Measurements from ENCODE around the gene MRTFA.
"Not testable (repeated sequence)": the region's sequence is repeated elsewhere in the genome, so short reads cannot be mapped to it uniquely, and the experiment has no call there.

The MRTFA gene

GRCh38 chr22:40592352-40593113, 44.0 kb downstream of the MRTFA start:
- Mint-ChIP-seq H3K27me3 (no peaks in the 10 kb centered on the region), H3K9me3 (no peaks in the 10 kb centered on the region), H3K4me1 (peaks cover 9% of the 10 kb centered on the region), H3K27ac (no peak overlapping the region), H3K36me3 (peaks cover 9% of the 10 kb centered on the region), H3K4me3 (no peak overlapping the region)
- DNase-seq = no peak
- CTCF ChIA-PET = no interaction called here

GRCh38 chr22:40588726-40589125, 47.8 kb downstream of the MRTFA start:
- no peak for DNase-seq
- Mint-ChIP-seq H3K4me1 (peaks cover 3% of the 10 kb centered on the region), H3K27me3 (no peaks in the 10 kb centered on the region), H3K36me3 (peaks cover 20% of the 10 kb centered on the region), H3K4me3 (no peak overlapping the region), H3K9me3 (no peaks in the 10 kb centered on the region), H3K27ac (no peak overlapping the region)
- CTCF ChIA-PET = no interaction called here

DNA sequence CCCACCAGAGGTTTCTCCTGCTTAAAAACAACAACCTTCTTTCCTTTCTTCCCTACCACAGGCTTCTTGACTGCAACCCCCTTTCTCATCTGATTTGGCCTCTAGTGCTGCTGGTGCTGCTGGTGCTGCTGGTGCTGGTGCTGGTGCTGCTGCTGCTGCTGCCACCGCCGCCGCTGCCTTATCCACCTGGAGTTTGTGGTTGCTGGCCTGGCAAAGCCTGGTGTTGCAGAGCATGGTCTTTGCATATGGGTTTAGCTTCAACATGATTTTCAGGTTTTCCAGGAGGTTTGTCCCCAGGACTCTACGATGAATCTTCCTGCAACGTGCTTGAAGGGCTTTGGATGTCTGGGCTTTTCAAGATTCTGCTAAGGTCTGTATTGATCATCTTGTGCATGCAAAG, 49.7 kb downstream of the MRTFA start:
- Mint-ChIP-seq H3K27ac (no peak overlapping the region), H3K4me3 (no peak overlapping the region), H3K27me3 (no peaks in the 10 kb centered on the region), H3K4me1 (peaks cover 9% of the 10 kb centered on the region), H3K36me3 (peaks cover 22% of the 10 kb centered on the region), H3K9me3 (no peaks in the 10 kb centered on the region)
- no peak for DNase-seq
- CTCF ChIA-PET = interaction anchor here (1.2 kb wide), 1 partner anchor 62 kb away, joined by 3 read pairs; no protein-coding TSS in a partner anchor

GRCh38 chr22:40585310-40585751, 51.2 kb downstream of the MRTFA start:
- Mint-ChIP-seq H3K27ac (peak overlapping the region; percentile 12), H3K9me3 (no peaks in the 10 kb centered on the region), H3K36me3 (peaks cover 25% of the 10 kb centered on the region), H3K27me3 (no peaks in the 10 kb centered on the region), H3K4me3 (no peak overlapping the region), H3K4me1 (peaks cover 9% of the 10 kb centered on the region)
- no peak for DNase-seq
- CTCF ChIA-PET = no interaction called here

- not testable (repeated sequence) for H3K27ac Mint-ChIP-seq
- H3K36me3 Mint-ChIP-seq = peaks cover 22% of the 10 kb centered on the region
Observed at GRCh38 chr22:40584766-40585165, 51.8 kb downstream of the MRTFA start.

GRCh38 chr22:40583053-40583741, 53.3 kb downstream of the MRTFA start:
- H3K9me3 Mint-ChIP-seq = no peaks in the 10 kb centered on the region
- H3K27me3 Mint-ChIP-seq = no peaks in the 10 kb centered on the region
- H3K36me3 Mint-ChIP-seq = peaks cover 19% of the 10 kb centered on the region
- no peak for DNase-seq
- peaks cover 19% of the 10 kb centered on the region for H3K4me1 Mint-ChIP-seq
- CTCF ChIA-PET = interaction anchor here (1.0 to 2.0 kb wide), 4 partner anchors 49 to 63 kb away, joined by 3 to 6 read pairs (median 4); no protein-coding TSS in a partner anchor
- H3K4me3 Mint-ChIP-seq = no peak overlapping the region
- H3K27ac Mint-ChIP-seq = no peak overlapping the region

More at GRCh38 chr22:40584766-40585165, 51.8 kb downstream of the MRTFA start:
- H3K4me1 Mint-ChIP-seq, H3K27me3 Mint-ChIP-seq, H3K9me3 Mint-ChIP-seq, H3K4me3 Mint-ChIP-seq, DNase-seq: not testable (repeated sequence)
- CTCF ChIA-PET = interaction anchor here (0.6 kb wide), 1 partner anchor 841 kb away, joined by 3 read pairs; no protein-coding TSS in a partner anchor

- H3K9me3 Mint-ChIP-seq = no peaks in the 10 kb centered on the region
- H3K4me3 Mint-ChIP-seq = no peak overlapping the region
- CTCF ChIA-PET = interaction anchor here (1.3 to 2.0 kb wide), 2 partner anchors 48 to 65 kb away, joined by 4 to 5 read pairs; no protein-coding TSS in a partner anchor
- peaks cover 24% of the 10 kb centered on the region for H3K4me1 Mint-ChIP-seq
- no peak for DNase-seq
- no peaks in the 10 kb centered on the region for H3K27me3 Mint-ChIP-seq
- H3K27ac Mint-ChIP-seq = no peak overlapping the region
- peaks cover 19% of the 10 kb centered on the region for H3K36me3 Mint-ChIP-seq
Observed at GRCh38 chr22:40582063-40582462, 54.5 kb downstream of the MRTFA start.

GRCh38 chr22:40580631-40581030, 55.9 kb downstream of the MRTFA start:
- no peak for DNase-seq
- Mint-ChIP-seq H3K9me3 (no peaks in the 10 kb centered on the region), H3K27ac (no peak overlapping the region), H3K4me3 (no peak overlapping the region), H3K36me3 (peaks cover 15% of the 10 kb centered on the region), H3K4me1 (peaks cover 24% of the 10 kb centered on the region), H3K27me3 (no peaks in the 10 kb centered on the region)
- CTCF ChIA-PET = no interaction called here

GRCh38 chr22:40578171-40578570, 58.3 kb downstream of the MRTFA start:
- Mint-ChIP-seq H3K9me3 (no peaks in the 10 kb centered on the region), H3K27me3 (no peaks in the 10 kb centered on the region), H3K4me3 (no peak overlapping the region), H3K27ac (peak overlapping the region; percentile 92), H3K36me3 (peaks cover 8% of the 10 kb centered on the region), H3K4me1 (peaks cover 21% of the 10 kb centered on the region)
- peak; percentile 40 for DNase-seq
- CTCF ChIA-PET = no interaction called here

GRCh38 chr22:40572976-40573375, 63.5 kb downstream of the MRTFA start:
- Mint-ChIP-seq H3K9me3 (peaks cover 5% of the 10 kb centered on the region), H3K27ac (no peak overlapping the region), H3K4me3 (no peak overlapping the region), H3K36me3 (peaks cover 20% of the 10 kb centered on the region), H3K4me1 (peaks cover 3% of the 10 kb centered on the region), H3K27me3 (no peaks in the 10 kb centered on the region)
- DNase-seq = no peak
- CTCF ChIA-PET = no interaction called here

GRCh38 chr22:40571887-40572286, 64.6 kb downstream of the MRTFA start:
- no peak for DNase-seq
- Mint-ChIP-seq H3K4me1 (no peaks in the 10 kb centered on the region), H3K9me3 (peaks cover 5% of the 10 kb centered on the region), H3K4me3 (no peak overlapping the region), H3K27ac (no peak overlapping the region), H3K27me3 (no peaks in the 10 kb centered on the region), H3K36me3 (peaks cover 20% of the 10 kb centered on the region)
- CTCF ChIA-PET = no interaction called here

DNA sequence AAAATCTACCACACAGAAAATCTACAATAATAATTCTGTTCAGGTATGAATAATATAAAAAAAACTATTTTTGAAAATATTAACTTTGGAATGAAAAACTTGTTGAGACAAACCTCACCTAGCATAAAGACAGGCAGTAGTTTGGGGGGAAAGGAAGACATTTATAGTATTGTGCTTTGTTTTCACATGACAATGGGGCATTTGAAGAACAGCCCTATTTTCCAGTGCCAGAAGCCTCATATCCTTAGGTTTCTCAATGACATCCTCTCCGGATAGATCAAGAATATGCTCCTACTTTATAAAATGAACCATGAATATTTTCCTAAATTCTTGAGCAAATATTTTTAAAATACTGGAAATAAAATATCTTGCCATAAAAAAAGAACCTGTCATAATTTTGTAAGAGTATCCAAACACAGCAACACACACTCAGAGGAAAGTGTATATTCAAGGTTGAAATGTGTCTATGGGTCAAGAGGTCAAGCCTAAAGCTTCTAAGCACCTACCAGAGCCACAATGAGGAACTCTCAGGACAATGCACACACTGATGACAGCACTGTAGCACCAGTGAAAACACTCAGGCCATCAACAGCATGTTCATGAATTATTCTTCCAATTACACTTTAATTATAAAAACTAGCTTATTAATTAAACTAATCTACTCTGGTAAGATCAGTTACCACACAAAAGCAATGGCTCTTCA, 68.7 kb downstream of the MRTFA start:
- Mint-ChIP-seq H3K27me3 (no peaks in the 10 kb centered on the region), H3K36me3 (peaks cover 18% of the 10 kb centered on the region), H3K4me1 (no peaks in the 10 kb centered on the region), H3K27ac (no peak overlapping the region), H3K9me3 (peaks cover 5% of the 10 kb centered on the region), H3K4me3 (no peak overlapping the region)
- CTCF ChIA-PET = no interaction called here
- no peak for DNase-seq

GRCh38 chr22:40567106-40567505, 69.4 kb downstream of the MRTFA start:
- H3K9me3 Mint-ChIP-seq = peaks cover 5% of the 10 kb centered on the region
- H3K27me3 Mint-ChIP-seq = no peaks in the 10 kb centered on the region
- CTCF ChIA-PET = no interaction called here
- H3K4me3 Mint-ChIP-seq = no peak overlapping the region
- no peaks in the 10 kb centered on the region for H3K4me1 Mint-ChIP-seq
- H3K36me3 Mint-ChIP-seq = peaks cover 17% of the 10 kb centered on the region
- no peak overlapping the region for H3K27ac Mint-ChIP-seq
- no peak for DNase-seq

- DNase-seq = no peak
- Mint-ChIP-seq H3K36me3 (peaks cover 9% of the 10 kb centered on the region), H3K9me3 (no peaks in the 10 kb centered on the region), H3K27ac (no peak overlapping the region), H3K4me3 (no peak overlapping the region), H3K4me1 (no peaks in the 10 kb centered on the region), H3K27me3 (no peaks in the 10 kb centered on the region)
- CTCF ChIA-PET = interaction anchor here (1.1 kb wide), 1 partner anchor 52 kb away, joined by 4 read pairs; no protein-coding TSS in a partner anchor
Observed at GRCh38 chr22:40560994-40561515, 75.5 kb downstream of the MRTFA start.
